HepG2 (cell line): Measurements from ENCODE around the gene ELMOD3. TPM values are rescaled to one million over a fixed set of nuclear protein-coding genes. Genes with fewer than 3 reads are reported as not detected.

ENCODE experiments used
- CAMTA2 ChIP-seq: sonication (generic); formaldehyde crosslinking; IDR thresholded peaks from 2 replicates; pipeline ENCODE4 v1.4.0; 2020; ENCODE audit warnings: mild to moderate bottlenecking, missing genetic modification reagents, borderline replicate concordance
- CEBPG ChIP-seq: IDR thresholded peaks from 2 replicates; pipeline ENCODE4 v1.6.1; 2016
- CENPBD1 ChIP-seq: sonication (generic); formaldehyde crosslinking; IDR thresholded peaks from 2 replicates; pipeline ENCODE4 v1.8.0; 2022; ENCODE audit warnings: missing genetic modification reagents, low read depth, mild to moderate bottlenecking, borderline replicate concordance
- DRAP1 ChIP-seq: IDR thresholded peaks from 2 replicates; pipeline ENCODE4 v1.6.1; 2016; ENCODE audit warnings: missing genetic modification reagents, missing compliant biosample characterization
- FOSL2 ChIP-seq: sonication (generic); formaldehyde crosslinking; IDR thresholded peaks from 2 replicates; pipeline ENCODE4 v1.4.0; 2020; ENCODE audit warnings: missing genetic modification reagents
- GZF1 ChIP-seq: sonication (generic); formaldehyde crosslinking; IDR thresholded peaks from 2 replicates; pipeline ENCODE4 v1.5.1; 2020; ENCODE audit warnings: mild to moderate bottlenecking, missing genetic modification reagents
- NR2C2 ChIP-seq: sonication (generic); formaldehyde crosslinking; IDR thresholded peaks from 2 replicates; pipeline ENCODE4 v1.4.0; 2020; ENCODE audit warnings: missing genetic modification reagents, mild to moderate bottlenecking, moderate library complexity, borderline replicate concordance
- RNF2 ChIP-seq: fragments of 450-650 bp; conservative IDR thresholded peaks from 2 replicates; pipeline ENCODE4 v1.6.1; 2016; ENCODE audit warnings: low read depth
- TFAP4 ChIP-seq: sonication (generic); IDR thresholded peaks from 2 replicates; pipeline ENCODE4 v1.6.1; 2016; ENCODE audit warnings: low read depth, borderline replicate concordance
- THYN1 ChIP-seq: sonication (generic); formaldehyde crosslinking; IDR thresholded peaks from 2 replicates; pipeline ENCODE4 v1.8.1; 2023; ENCODE audit warnings: low read depth, mild to moderate bottlenecking, moderate library complexity, missing genetic modification reagents, borderline replicate concordance
- USF2 ChIP-seq, 2 experiments: sonication (generic) in 1 of 2; formaldehyde crosslinking in 1 of 2; IDR thresholded peaks; 2 replicates each; pipeline versions ENCODE4 v1.5.1 to v1.6.1; 2011 to 2020; ENCODE audit warnings: borderline replicate concordance in 1 of 2, low read depth in 1 of 2, low read length in 1 of 2, mild to moderate bottlenecking in 1 of 2, missing genetic modification reagents in 1 of 2, moderate library complexity in 1 of 2
- ZNF180 ChIP-seq: sonication (generic); formaldehyde crosslinking; IDR thresholded peaks from 2 replicates; pipeline ENCODE4 v1.4.0; 2020; ENCODE audit warnings: low read depth, missing genetic modification reagents, borderline replicate concordance
- ZNF282 ChIP-seq: fragments of 450-650 bp; IDR thresholded peaks from 2 replicates; pipeline ENCODE4 v1.6.1; 2018; ENCODE audit not compliant: partially characterized antibody
- ZNF430 ChIP-seq: sonication (generic); formaldehyde crosslinking; IDR thresholded peaks from 2 replicates; pipeline ENCODE4 v1.9.0; 2021; ENCODE audit warnings: mild to moderate bottlenecking, missing genetic modification reagents
- ZNF562 ChIP-seq: sonication (generic); formaldehyde crosslinking; IDR thresholded peaks from 2 replicates; pipeline ENCODE4 v1.8.0; 2022; ENCODE audit warnings: missing genetic modification reagents, borderline replicate concordance
- ZNF569 ChIP-seq: sonication (generic); formaldehyde crosslinking; IDR thresholded peaks from 2 replicates; pipeline ENCODE4 v1.5.0; 2020; ENCODE audit warnings: mild to moderate bottlenecking, missing genetic modification reagents, moderate library complexity, borderline replicate concordance
- ZNF605 ChIP-seq: sonication (generic); formaldehyde crosslinking; IDR thresholded peaks from 2 replicates; pipeline ENCODE4 v1.8.0; 2022; ENCODE audit warnings: mild to moderate bottlenecking, missing genetic modification reagents
- polyA plus RNA-seq, 8 experiments: library from polyadenylated mRNA; depleted of rRNA in 3 of 8; stranded (reverse) in 7 of 8; unstranded in 1 of 8; fragments of >200 nt; fragmentation: Illumina TruSeq in 4 of 8; extraction: Trizol in 4 of 8; gene quantifications; 2 replicates each; pipeline versions ENCODE4 v1.2.1 to v1.2.3, GENCODE V29; 2011 to 2016; ENCODE audit warnings: low read depth in 4 of 8, missing spikeins in 1 of 8, mixed read lengths in 1 of 8; ENCODE audit not compliant: insufficient read depth in 1 of 8
- total RNA-seq, 5 experiments: library from RNA; depleted of rRNA; stranded (reverse); fragments of >200 nt; fragmentation: Illumina TruSeq; extraction: Trizol; gene quantifications; 2 replicates each; pipeline ENCODE4 v1.2.3, GENCODE V29; 2016; ENCODE audit warnings: low read depth in 1 of 5
- TF ChIP-seq, protein P1 (sequence below): sonication (generic); formaldehyde crosslinking; IDR thresholded peaks from 2 replicates; pipeline ENCODE4 v1.5.1; 2020; ENCODE audit warnings: missing genetic modification reagents, mild to moderate bottlenecking, borderline replicate concordance
- TF ChIP-seq, protein P2 (sequence below): sonication (generic); formaldehyde crosslinking; IDR thresholded peaks from 2 replicates; pipeline ENCODE4 v1.8.1; 2023; ENCODE audit warnings: mild to moderate bottlenecking, inconsistent platforms, moderate library complexity, missing genetic modification reagents, borderline replicate concordance
- TF ChIP-seq, protein P3 (sequence below): sonication (generic); formaldehyde crosslinking; IDR thresholded peaks from 2 replicates; pipeline ENCODE4 v1.4.0; 2020; ENCODE audit warnings: mild to moderate bottlenecking, missing genetic modification reagents

The ELMOD3 gene
- total and polyA plus RNA-seq, 2 of the 13 experiments (the other 11 are each of a cell fraction or from before 2014, with no cell fraction given): 13.3 to 19.5 TPM

DNA sequence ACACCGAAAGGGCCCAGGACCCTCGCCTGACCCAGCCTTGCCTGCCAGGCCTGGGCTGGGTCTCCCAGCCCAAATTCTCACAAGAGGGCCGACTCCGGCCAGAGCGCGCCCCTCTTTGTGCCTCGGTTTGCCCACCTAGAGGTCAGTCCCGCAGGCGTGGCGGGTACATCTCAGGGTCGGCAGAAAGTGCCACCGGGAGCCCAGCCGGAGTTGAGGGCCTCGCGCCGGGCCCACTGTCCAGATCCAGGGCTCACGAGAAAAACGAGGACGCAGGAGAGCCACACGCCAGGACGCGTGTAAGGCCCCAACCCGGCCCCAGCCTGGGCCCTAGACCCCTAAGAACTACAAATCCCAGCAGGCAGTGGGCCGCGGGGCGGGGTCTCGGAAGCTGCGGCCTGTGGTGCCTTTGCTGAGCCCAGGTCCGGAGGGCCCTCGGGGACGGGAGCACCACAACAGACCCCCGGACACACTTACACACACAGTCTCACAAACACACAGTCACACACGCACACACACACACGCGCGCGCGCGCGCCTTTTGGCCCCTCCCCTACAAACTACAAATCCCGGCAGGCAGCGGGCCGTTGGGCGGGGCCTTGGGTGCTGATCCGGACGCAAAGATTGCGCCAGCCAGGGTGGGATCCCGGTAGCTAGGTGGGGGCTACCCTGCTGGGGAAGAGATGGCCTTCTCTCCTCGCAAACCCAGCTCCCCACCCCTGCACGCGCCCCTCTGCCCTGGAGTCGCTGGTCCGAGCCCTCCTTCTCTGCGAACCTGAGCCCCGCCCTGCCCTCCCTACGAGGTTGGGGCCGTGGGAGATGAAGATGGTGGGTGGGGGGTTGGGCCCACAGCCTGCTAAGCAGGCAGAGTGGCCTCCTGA lies 63.8 kb downstream of the ELMOD3 start, which contains the start of gene SH2D6 (continued):
- TF ChIP-seq ZNF180 (CRISPR knock-in tag) (no peak), DRAP1 (no peak; the same call in none of the 2 replicates), RNF2 (peak; percentile 89), TFAP4 (no peak), GZF1 (CRISPR knock-in tag) (no peak; the same call in 1 of the 2 replicates), CEBPG (CRISPR knock-in tag) (peak; percentile 93), ZNF562 (CRISPR knock-in tag) (no peak), USF2 (IDR thresholded peaks at IDR 0.05; ENCODE audit: low read depth, low read length) (no peak), USF2 (CRISPR knock-in tag; IDR thresholded peaks at IDR 0.05; ENCODE audit: borderline replicate concordance) (0 out of 2 replicates have a peak, but pooled peaks have one; percentile 22), CAMTA2 (no peak; the same call in 1 of the 2 replicates), ZNF282 (no peak), ZNF605 (CRISPR knock-in tag) (0 out of 2 replicates have a peak, but pooled peaks have one; percentile 80), ZNF569 (peak; percentile 63; the same call in 1 of the 2 replicates), CENPBD1 (CRISPR knock-in tag) (no peak), ZNF430 (CRISPR knock-in tag) (0 out of 2 replicates have a peak, but pooled peaks have one; percentile 41), FOSL2 (CRISPR knock-in tag) (peak; percentile 31; the same call in 1 of the 2 replicates), NR2C2 (CRISPR knock-in tag) (peak; percentile 92), THYN1 (CRISPR knock-in tag) (no peak)
- TF ChIP-seq, protein P1, sequence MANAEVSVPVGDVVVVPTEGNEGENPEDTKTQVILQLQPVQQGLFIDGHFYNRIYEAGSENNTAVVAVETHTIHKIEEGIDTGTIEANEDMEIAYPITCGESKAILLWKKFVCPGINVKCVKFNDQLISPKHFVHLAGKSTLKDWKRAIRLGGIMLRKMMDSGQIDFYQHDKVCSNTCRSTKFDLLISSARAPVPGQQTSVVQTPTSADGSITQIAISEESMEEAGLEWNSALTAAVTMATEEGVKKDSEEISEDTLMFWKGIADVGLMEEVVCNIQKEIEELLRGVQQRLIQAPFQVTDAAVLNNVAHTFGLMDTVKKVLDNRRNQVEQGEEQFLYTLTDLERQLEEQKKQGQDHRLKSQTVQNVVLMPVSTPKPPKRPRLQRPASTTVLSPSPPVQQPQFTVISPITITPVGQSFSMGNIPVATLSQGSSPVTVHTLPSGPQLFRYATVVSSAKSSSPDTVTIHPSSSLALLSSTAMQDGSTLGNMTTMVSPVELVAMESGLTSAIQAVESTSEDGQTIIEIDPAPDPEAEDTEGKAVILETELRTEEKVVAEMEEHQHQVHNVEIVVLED: peak; percentile 92
- TF ChIP-seq, protein P2, sequence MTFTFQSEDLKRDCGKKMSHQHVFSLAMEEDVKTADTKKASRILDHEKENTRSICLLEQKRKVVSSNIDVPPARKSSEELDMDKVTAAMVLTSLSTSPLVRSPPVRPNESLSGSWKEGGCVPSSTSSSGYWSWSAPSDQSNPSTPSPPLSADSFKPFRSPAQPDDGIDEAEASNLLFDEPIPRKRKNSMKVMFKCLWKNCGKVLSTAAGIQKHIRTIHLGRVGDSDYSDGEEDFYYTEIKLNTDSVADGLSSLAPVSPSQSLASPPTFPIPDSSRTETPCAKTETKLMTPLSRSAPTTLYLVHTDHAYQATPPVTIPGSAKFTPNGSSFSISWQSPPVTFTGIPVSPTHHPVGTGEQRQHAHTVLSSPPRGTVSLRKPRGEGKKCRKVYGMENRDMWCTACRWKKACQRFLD: peak; percentile 51; the same call in 1 of the 2 replicates
- TF ChIP-seq, protein P3, sequence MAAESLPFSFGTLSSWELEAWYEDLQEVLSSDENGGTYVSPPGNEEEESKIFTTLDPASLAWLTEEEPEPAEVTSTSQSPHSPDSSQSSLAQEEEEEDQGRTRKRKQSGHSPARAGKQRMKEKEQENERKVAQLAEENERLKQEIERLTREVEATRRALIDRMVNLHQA: no peak
